Hematopoietic multipotent progenitor cell treated with erythropoietin and hydrocortisone succinate and interleukin-3 and kit ligand, for 17 days (in vitro differentiated cells): ENCODE results near the gene SSBP3.
"Not testable (repeated sequence)": the region's sequence is repeated elsewhere in the genome, so short reads cannot be mapped to it uniquely, and the experiment has no call there.

Source experiments
- DNase-seq: peaks from one replicate; pipeline ENCODE4 v3.0.0-alpha.2; 2015; ENCODE audit warnings: low spot score

SSBP3 gene

DNA sequence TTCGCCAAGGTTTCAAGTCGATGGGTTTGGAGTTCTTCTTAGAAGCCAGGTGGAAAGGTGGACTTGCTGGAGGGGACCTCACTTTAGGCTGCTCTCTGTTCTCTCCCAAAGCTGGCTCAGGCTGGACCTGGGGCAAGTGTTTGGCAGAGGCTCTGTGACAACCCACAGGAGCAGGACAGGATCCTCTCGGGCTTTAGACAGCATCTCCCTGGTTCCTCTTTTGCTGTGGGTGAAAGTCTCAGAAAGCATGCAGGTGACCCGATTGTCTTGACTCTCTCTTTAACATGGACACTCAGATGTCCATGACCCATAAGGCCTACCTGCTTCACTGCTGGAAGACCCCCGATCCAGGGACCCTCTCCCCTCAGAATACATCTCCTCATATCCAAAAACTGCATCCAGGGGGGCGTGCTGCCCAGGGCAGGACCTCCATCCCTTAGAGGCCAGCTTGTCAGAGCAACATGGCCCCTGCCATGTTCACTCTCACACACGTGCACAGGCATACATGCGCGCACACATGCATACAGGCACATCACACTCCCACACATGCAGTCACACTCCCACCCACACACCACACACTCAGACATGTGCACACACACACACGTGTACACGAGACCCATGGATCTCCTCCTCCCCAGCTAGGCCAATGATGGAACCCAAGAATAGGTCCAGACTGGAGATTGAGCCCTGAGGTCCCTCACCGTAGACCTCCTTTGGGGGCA lies 184.9 kb downstream of the SSBP3 start:
- DNase-seq: no peak

DNA sequence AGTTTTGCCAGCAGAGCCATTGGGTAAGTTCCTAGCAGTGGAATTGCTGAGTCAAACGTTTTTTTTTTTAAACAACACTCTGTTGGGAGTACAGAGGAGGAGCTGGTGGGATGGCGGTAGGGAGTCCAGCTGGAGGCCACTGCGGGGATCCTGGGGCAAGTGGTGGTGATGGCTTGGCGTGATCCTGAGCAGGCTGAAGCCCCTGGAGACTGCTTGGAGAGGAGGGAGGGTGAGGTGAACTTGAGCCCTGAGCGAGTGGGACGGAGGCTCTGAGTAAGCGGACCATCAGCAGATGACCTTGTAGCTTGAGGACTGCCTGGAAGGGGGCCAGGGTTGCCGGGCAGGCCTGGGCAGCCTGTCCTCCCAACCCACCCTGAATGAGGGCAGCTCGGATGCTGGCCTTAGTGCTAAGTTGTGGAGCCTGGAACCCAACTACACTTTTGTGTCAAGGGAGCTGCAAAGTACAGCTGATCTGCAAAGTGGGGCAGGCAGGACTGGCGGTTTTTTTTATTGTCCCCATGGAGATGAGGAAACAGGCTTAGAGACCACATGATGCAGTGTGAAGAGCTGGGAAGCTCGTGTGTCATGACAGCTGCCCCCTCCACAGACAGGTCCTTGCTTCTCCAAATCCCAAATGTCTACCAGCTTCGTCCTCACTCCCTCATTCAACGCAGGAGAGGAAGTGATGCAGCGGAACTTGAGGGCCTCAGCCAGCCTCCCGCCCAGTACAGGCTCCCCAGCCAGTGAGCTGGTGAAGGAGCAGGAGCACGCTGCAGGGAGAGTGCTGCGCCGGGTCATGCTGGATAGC lies 186.0 kb downstream of the SSBP3 start:
- no peak for DNase-seq

DNA sequence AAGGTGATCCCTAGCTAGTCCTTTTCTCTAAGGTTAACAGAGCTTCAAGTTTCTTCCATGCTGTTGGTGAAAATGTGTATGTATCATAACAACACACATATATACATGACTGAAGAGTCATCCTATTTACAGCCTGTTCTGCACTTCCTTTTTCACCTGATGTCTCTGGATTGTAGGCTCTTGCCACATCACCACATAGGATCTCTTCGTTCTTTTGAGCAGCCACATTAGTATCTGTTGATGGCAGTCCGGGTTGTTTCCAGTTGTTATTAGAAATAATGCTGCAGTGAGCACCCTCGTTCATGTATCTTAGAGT lies 186.5 kb downstream of the SSBP3 start:
- DNase-seq: no peak

DNA sequence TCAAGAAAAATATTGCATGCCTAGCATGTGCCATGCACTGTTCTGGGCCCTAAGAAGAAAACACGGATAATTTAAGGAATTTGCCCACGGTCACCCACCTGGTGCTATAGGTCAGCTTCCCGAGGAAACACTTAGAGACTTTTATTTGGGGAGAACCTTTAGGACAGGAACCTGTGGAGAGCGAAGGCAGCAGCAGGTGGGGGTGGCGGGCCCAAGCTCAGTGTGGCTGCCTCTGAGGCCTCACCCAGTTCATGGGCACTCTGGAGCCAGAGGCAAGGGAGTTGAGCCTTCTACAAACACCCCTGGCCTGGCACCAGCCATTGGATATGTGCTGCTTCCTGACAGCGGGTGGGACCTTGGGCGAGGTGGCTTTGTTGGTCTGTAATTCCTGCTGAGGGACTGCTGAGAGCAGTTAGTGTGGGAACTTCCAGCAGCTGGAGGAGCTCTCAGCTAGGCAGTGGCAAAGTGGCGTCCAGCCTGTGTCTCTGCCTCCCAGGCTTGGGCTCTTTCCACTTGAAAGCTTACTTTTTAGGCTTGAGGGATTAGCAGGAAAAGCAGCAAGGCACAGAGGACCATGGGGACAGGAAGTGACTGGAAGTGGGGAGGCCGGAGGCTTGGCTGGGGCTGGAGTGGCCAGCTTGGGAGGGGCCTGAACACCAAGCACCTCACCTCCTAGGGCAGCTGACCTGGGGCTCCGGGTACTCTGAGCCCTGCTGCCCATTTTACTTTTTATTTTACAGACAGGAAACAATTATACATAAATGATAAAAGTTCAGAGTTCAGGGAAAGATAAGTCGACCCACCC lies 187.1 kb downstream of the SSBP3 start:
- no peak for DNase-seq

DNA sequence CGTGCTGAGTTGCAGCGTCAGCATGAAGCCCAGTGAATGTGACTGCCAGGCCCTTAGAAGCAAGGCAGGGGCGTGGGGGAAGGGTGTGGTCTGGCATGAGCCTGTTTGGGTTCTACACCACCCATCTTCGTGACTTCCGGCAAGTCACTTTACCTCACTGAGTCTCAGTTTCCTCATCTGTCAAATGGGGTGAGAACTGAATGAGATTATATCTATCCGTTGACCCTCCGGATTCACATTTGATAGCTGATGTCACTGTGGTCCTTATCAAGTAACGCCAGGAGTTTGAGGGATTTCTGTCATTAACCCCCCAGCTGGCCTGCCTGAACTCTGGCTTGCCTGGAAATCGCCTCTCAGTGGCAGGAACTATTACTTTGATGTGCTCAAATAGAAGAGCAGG lies 190.7 kb downstream of the SSBP3 start:
- DNase-seq: peak; percentile 82

DNA sequence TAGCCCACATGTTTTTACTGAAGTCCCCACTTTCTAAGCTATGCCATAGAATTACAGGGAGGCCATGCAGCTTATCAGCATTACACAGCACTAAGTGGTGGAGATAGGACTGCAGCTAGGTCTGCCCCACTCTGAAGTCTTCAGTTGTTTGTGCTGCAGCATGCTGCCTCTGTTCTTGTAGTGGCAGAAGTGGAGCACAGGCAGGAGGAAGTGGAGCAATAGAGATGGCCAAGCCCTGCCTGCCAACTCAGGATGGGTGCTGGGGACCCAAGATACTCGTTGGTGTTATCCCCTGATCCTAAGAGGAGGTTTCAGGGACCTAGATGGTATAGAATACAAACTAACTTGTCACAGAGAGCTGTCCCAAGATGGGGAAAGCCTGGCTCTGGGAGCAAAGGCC lies 193.3 kb downstream of the SSBP3 start:
- DNase-seq: peak; percentile 86

DNA sequence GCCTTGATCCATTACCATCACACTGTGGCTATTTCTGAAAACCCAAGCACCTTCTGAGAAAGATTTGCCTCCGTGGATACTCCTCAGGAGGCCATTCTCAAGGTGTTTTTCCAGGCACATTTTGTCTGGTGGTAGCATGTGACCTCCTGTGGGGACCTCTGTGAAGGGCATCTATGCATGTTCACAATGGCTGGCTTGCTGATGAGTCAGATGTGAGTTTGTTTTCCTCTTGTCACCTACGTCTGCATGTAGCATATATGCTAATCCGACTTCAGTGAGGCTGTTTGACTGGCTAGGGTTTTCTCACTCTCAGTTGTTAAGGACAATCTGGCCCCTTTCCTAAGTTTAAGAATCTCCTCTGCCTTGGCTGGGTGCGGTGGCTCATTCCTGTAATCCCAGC lies 198.3 kb downstream of the SSBP3 start:
- DNase-seq: not testable (repeated sequence)

DNA sequence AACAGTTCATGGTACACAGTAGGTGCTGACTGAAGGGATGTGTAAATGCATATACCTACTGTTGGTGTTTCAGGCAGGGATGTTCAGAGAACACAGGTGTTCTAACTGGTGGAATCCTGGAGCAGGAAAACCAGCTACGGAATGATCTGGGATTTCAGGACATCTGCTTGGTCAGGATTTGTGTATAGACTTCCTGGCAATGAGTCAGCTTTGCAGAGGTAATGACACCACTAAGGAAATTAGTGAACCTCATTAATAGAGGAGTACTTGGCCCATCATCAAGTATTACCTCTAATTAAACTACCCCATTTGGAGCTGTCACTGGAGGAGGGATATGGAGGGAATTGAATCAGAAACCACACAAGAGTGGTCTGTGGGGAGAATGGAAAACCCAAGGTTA lies 198.9 kb downstream of the SSBP3 start:
- DNase-seq: no peak

DNA sequence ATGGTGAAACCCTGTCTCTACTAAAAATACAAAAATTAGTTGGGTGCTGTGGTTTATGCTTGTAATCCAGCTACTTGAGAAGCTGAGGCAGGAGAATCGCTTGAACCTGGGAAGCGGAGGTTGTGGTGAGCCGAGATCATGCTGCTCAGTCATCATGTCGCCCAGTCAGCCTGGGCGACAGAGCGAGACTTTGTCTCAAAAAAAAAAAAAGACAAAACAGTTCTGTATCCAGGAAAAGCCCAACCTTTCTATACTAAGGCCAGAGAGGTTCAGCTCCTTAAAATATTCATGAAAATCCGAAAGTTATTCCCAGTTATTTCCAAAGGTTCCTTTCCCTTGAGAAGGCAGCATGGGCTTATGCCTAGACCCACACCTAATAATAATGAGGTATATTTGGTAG lies 202.0 kb downstream of the SSBP3 start:
- no peak for DNase-seq

DNA sequence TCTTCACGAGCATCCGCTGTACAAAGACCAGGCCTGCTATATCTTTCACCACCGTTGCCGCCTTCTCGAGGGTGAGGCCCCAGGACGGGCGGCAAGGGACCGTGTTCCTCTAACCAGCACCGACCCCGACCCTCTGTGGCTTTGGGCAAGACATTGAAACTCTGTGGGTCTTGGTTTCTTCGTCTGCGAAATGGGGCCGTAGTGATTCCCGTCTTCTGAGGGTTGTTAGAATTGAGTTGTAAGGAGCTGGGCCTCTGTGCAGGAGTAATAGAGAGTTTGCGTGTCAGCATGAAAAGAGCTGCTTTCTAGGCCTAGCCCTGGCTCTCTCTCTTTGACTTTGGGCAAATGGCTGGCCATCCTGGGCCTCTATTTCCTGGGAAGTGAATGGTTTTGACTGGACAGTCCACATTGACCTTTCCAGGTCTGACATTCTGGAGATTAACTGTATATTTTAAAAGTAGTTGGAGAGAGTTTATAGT lies 205.6 kb downstream of the SSBP3 start:
- peak; percentile 41 for DNase-seq

DNA sequence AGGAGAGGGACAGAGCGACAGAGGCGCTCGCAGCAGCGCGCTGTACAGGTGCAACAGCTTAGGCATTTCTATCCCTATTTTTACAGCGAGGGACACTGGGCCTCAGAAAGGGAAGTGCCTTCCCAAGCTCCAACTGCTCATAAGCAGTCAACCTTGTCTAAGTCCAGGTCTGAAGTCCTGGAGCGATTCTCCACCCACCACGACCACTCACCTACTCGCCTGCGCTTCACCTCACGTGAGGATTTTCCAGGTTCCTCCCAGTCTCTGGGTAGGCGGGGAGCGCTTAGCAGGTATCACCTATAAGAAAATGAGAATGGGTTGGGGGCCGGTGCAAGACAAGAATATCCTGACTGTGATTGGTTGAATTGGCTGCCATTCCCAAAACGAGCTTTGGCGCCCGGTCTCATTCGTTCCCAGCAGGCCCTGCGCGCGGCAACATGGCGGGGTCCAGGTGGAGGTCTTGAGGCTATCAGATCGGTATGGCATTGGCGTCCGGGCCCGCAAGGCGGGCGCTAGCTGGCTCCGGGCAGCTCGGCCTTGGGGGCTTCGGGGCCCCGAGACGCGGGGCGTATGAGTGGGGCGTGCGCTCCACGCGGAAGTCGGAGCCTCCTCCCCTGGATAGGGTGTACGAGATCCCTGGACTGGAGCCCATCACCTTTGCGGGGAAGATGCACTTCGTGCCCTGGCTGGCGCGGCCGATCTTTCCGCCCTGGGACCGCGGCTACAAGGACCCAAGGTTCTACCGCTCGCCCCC lies 206.3 kb downstream of the SSBP3 start, which contains the start of the genes CYB5RL and MRPL37:
Gene CYB5RL, minus strand, starts transcription at position 266 of the 754 bp plus-strand sequence. CDS start 4,414 bp downstream, outside the sequence.
Gene MRPL37, plus strand, starts transcription at position 403 of the 754 bp plus-strand sequence. Its CDS starts 77 bp downstream, at position 480.
- DNase-seq: peak; percentile 88

DNA sequence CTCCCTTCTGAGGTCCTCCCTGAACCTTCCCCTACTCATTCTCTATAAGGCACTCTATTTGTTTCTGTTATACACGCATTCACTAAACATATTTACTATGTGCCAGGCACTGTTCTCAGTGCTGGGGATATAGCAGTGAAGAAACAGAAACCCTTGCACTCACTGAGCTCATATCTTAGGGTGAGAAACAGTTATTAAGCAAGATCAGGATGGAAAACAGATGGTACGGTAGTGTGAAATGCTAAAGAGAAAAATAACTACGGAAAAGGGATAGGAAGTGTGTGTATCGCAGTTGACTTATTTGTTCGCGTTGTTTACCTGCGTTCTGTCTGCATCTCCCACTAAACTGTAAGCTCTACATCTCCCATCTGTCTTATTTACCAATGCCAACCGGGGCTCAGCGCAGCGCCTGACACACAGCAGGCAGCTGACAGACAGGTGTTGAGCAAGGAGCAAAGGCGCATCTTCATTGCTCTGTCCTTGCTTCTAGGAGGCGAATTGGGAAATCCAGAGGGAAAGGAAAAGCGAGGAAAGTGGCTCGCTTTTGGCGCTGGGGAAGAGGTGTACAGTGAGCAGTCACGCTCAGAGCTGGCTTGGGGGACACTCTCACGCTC lies 206.9 kb downstream of the SSBP3 start:
- DNase-seq: peak; percentile 27

DNA sequence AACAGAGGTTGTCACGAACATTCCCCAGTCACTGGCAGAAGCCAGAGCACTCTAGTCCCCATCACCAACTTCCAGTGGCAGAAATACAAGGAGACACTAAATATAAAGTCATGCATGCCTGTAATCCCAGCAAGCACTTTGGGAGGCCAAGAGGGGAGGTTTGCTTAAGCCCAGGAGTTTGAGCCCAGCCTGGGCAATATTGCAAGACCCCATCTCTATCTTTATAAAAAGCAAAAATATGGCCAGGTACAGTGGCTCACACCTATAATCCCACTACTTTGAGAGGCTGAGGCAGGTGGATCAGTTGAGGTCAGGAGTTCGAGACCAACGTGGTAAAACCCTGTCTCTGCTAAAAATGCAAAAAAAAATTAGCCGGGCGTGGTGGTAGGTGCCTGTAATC lies 212.7 kb downstream of the SSBP3 start:
- no peak for DNase-seq

DNA sequence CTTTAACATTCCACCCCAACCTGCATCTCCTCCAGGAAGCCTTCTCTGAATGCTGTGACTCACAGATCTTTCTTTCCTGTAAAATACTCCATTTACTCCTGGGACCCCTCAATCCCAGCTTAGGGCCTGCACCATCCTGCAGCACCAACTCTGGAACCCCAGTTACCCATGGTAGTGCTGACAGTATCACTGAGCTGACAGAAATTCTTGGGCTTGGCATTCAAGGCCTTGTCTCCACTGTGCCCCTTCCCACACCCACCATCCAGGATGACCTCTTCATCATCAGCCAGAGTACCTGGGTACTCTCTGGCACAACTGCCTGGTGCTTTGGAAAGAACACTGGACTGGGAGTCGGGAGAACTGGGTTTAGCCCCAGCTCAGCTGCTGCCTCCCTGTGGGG lies 214.7 kb downstream of the SSBP3 start:
- no peak for DNase-seq

DNA sequence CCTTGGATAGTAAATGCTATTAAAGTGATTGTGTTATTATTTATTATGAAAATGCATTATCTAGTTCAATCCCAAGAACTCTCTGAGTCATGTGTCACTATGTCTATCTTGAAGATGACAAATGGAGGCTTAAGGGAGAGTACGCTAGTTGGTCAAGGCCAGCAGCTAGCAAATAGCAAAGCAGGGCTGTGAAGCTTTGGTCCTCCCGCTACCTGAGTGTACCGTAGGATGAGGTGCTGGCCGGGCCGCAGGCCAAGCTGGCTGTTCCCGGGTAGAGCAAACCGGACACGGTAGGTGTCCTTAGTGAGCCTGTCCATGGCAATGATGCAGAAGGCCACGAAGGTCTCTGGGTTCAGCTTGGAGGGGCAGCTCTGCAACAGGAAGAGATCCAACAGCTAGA lies 215.7 kb downstream of the SSBP3 start:
- no peak for DNase-seq

DNA sequence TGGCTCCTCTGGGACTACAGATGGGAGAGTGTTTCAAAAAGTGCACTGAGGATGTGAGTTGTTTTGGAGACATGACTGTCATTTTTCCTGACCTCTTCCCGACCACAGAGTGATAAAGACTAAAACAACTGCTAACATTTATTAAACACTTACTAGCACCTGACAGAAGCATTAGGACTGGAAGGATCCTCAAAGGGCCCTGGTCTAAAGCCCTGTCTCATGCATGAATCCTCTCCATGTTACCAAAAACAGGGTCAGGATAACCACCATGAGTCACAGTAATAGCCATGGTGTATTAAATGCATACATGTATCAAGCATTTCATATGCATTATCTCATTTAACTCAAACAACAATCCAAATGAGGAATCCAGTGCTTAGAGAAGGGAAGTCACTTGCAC lies 217.9 kb downstream of the SSBP3 start:
- no peak for DNase-seq

DNA sequence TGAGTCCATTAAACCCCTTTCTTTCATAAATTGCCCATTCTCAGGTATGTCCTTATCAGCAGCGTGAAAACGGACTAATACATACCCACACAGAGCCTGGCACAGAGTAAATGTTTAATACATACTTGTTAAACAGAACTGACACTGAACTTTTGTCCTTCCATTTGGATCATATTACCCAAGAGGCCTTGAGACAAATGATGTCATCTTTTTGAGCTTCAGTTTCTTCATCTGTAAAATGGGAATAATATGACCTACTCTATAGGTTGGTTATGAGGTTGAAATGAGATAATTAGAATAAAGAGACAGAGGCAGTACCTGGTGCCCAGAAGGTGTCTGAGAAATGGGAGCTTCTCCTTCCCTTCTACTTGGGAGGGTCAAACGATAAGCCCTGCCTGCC lies 220.1 kb downstream of the SSBP3 start:
- no peak for DNase-seq

DNA sequence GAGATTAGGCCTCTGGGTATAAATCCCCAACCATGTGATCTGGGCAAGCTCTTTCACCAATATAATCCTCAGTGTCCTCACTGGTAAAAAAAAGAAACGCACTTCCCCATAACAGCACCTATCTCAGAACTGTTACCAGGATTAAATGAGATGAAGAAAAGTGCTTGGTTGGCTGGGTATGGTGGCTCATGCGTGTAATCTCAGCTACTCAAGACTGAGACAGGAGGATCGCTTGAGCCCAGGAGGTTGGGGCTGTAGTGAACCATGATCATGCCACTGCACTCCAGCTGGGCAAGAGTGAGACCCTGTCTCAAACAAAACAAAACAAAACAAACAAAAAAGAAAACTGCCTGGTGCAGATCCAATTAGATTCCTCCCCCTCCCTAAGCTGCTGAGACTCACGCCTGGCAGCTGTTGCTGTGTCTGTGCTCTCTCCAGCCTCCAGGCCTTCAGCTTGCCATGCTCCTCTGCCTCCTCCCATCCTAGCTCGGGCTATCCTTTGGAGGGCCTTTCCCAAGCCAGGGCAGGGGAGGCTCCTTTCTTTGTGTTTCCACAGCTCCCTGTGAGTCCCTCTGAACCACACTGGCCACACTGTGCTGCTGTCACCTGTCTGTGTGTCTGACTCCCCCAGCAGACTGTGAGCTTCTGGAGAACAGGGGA lies 225.4 kb downstream of the SSBP3 start:
- no peak for DNase-seq

DNA sequence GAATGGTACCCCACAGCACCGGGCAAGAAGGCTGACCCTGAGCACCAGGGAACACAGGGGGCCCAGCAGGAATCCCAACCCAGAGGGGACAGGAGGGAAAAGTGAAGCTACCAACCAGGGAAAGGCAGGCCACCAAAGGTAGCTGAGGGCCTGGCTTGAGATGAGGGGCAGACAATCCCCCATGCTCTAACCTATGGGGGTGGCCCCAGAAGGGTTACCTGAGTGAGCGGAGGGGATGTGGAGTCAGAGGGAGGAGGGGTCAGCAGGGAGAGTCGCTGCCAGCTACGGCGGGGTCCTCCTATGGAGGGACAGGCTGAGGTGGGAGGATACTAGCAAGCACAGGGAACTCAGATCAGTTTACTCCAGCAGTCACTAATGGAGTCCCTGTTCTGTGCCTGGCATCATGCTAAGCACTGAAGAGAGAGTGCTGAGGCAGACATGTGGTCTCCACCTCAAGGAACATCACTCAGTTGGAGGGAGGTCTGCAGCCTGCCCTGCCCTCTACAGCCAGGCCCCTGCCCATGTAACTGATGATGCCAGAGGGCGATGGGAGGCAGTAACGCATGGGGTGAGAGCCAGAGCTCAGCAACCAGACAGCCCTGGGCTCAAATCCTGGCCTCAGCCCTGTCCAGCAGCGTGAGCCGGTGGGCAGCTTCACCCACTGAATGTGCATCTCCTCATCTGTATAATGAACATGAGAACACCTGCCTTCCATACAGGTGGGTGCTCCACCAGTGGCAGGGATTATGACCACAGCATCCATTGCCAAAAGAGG lies 227.7 kb downstream of the SSBP3 start:
- no peak for DNase-seq

DNA sequence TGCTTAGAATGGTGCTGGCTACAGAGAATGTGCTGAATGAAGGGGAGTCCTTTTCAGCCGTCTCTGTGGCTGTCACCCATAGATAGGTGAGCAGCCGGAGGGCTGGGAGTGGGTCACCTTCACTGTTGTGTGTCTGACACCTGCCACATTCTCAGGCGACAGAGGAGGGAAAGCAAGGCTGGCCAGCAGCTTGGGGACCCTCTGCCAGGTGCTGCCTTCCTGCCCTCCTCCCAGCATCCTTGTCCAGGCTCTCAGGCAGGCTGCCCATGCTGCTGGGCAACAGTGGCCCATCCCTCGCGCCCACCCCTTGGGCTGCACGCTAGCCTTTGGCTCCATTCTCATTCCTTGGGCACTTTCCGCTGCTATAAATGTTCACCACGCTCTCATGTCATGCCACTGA lies 228.5 kb downstream of the SSBP3 start:
- no peak for DNase-seq
